Activated naive CD8-positive, alpha-beta T cell treated with anti-CD3 and anti-CD28 coated beads, Interleukin-2, amount 10 ng/mL, durations not matched to agents 7 days and 5 days (primary cell): ENCODE data around the gene IRX4. TPM values are rescaled to one million over a fixed set of nuclear protein-coding genes. Genes with fewer than 3 reads are reported as not detected.

Source experiments
- ATAC-seq: fragments of 150-1000 bp; cut with Tn5 transposase; one replicate; pipeline ENCODE4 v1.10.0; 2021; ENCODE audit warnings: low read depth, moderate library complexity
- POLR2A ChIA-PET: fragments of 350-600 bp; sonication (Branson Sonifier 250); formaldehyde crosslinking; loops from one replicate; lab custom pipeline; 2021; ENCODE audit warnings: antibody characterized with exemption; lab: Charles Lee
- DNase-seq: peaks from one replicate; pipeline ENCODE4 v3.0.0; 2021
- H3K27ac Mint-ChIP-seq: one replicate; pipeline ENCODE4 v1.8.0; 2022; ENCODE audit warnings: mild to moderate bottlenecking, mixed read lengths
- H3K27me3 Mint-ChIP-seq: one replicate; pipeline ENCODE4 v1.8.0; 2022; ENCODE audit warnings: mild to moderate bottlenecking, moderate library complexity, mixed read lengths
- H3K36me3 Mint-ChIP-seq: one replicate; pipeline ENCODE4 v1.8.0; 2021; ENCODE audit warnings: mild to moderate bottlenecking, mixed read lengths
- H3K4me1 Mint-ChIP-seq: one replicate; pipeline ENCODE4 v1.8.0; 2021; ENCODE audit warnings: mixed read lengths
- H3K4me3 Mint-ChIP-seq: one replicate; pipeline ENCODE4 v1.8.0; 2022; ENCODE audit warnings: mild to moderate bottlenecking, moderate library complexity, mixed read lengths
- H3K9me3 Mint-ChIP-seq: one replicate; pipeline ENCODE4 v1.8.0; 2021; ENCODE audit warnings: mixed read lengths
- total RNA-seq, 2 experiments: library from RNA; stranded (reverse); gene quantifications; one replicate each; pipeline ENCODE4 v1.2.3, GENCODE V29; 2021

IRX4 gene
- total RNA-seq, 2 experiments from 2014 or later: not detected

DNA sequence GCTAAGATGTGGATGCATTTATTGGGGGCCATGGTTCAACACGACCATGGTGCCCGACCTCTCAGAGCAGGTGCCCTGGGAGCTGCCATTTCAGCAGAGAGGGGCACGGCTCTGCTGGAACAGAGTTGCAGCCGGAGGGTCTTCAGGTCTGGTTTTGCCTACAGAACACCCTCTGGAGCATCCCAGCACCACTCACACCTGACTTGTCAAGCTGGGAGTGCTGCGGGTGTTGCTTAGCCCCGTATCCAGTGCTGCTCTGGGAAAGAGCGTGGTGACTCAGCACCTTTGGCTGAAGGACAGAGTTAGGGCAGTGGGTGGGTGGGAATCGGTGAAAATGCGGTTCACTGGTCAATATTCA is 36.5 kb upstream of the IRX4 start:
- POLR2A ChIA-PET: no interaction called here
- H3K4me3 Mint-ChIP-seq: no peak overlapping the region
- H3K27ac Mint-ChIP-seq: no peak overlapping the region
- H3K36me3 Mint-ChIP-seq: no peaks in the 10 kb centered on the region
- ATAC-seq: no peak
- H3K9me3 Mint-ChIP-seq: no peaks in the 10 kb centered on the region
- H3K4me1 Mint-ChIP-seq: no peaks in the 10 kb centered on the region
- peaks cover 2% of the 10 kb centered on the region for H3K27me3 Mint-ChIP-seq
- DNase-seq: no peak

- peaks cover 2% of the 10 kb centered on the region for H3K27me3 Mint-ChIP-seq
- no peak for DNase-seq
- H3K36me3 Mint-ChIP-seq: no peaks in the 10 kb centered on the region
- ATAC-seq: no peak
- H3K4me3 Mint-ChIP-seq: no peak overlapping the region
- H3K9me3 Mint-ChIP-seq: no peaks in the 10 kb centered on the region
- no peak overlapping the region for H3K27ac Mint-ChIP-seq
- no peaks in the 10 kb centered on the region for H3K4me1 Mint-ChIP-seq
- POLR2A ChIA-PET: no interaction called here
Measured at GRCh38 chr5:1918488-1919208, 35.9 kb upstream of the IRX4 start.

GRCh38 chr5:1917830-1918487 is 35.2 kb upstream of the IRX4 start:
- peaks cover 2% of the 10 kb centered on the region for H3K27me3 Mint-ChIP-seq
- POLR2A ChIA-PET: no interaction called here
- H3K27ac Mint-ChIP-seq: no peak overlapping the region

GRCh38 chr5:1916041-1917001 is 33.6 kb upstream of the IRX4 start:
- Mint-ChIP-seq H3K9me3 (no peaks in the 10 kb centered on the region), H3K4me1 (no peaks in the 10 kb centered on the region)
- POLR2A ChIA-PET: no interaction called here

More at GRCh38 chr5:1917830-1918487, 35.2 kb upstream of the IRX4 start:
- H3K36me3 Mint-ChIP-seq: no peaks in the 10 kb centered on the region
- DNase-seq (no peak), ATAC-seq (no peak)
- no peaks in the 10 kb centered on the region for H3K4me1 Mint-ChIP-seq
- H3K4me3 Mint-ChIP-seq: no peak overlapping the region
- H3K9me3 Mint-ChIP-seq: no peaks in the 10 kb centered on the region

GRCh38 chr5:1915316-1915715 is 32.6 kb upstream of the IRX4 start:
- H3K4me3 Mint-ChIP-seq: no peak overlapping the region
- H3K4me1 Mint-ChIP-seq: no peaks in the 10 kb centered on the region
- DNase-seq: no peak
- H3K27ac Mint-ChIP-seq: no peak overlapping the region
- H3K27me3 Mint-ChIP-seq: peaks cover 2% of the 10 kb centered on the region
- H3K36me3 Mint-ChIP-seq: no peaks in the 10 kb centered on the region
- POLR2A ChIA-PET: no interaction called here
- ATAC-seq: no peak
- no peaks in the 10 kb centered on the region for H3K9me3 Mint-ChIP-seq

More at GRCh38 chr5:1916041-1917001, 33.6 kb upstream of the IRX4 start:
- DNase-seq (no peak), ATAC-seq (no peak)
- Mint-ChIP-seq H3K4me3 (no peak overlapping the region), H3K36me3 (no peaks in the 10 kb centered on the region), H3K27me3 (peaks cover 2% of the 10 kb centered on the region), H3K27ac (no peak overlapping the region)

GRCh38 chr5:1914471-1914870 is 31.7 kb upstream of the IRX4 start:
- ATAC-seq: no peak
- POLR2A ChIA-PET: no interaction called here
- Mint-ChIP-seq H3K4me1 (no peaks in the 10 kb centered on the region), H3K9me3 (no peaks in the 10 kb centered on the region), H3K36me3 (no peaks in the 10 kb centered on the region), H3K4me3 (no peak overlapping the region), H3K27me3 (peaks cover 2% of the 10 kb centered on the region), H3K27ac (no peak overlapping the region)
- no peak for DNase-seq

- POLR2A ChIA-PET: no interaction called here
- no peak for DNase-seq
- ATAC-seq: no peak
- Mint-ChIP-seq H3K36me3 (no peaks in the 10 kb centered on the region), H3K27me3 (no peaks in the 10 kb centered on the region), H3K27ac (no peak overlapping the region), H3K4me3 (no peak overlapping the region), H3K4me1 (no peaks in the 10 kb centered on the region), H3K9me3 (no peaks in the 10 kb centered on the region)
Measured at GRCh38 chr5:1913578-1913977, 30.9 kb upstream of the IRX4 start.

GRCh38 chr5:1912951-1913565 is 30.3 kb upstream of the IRX4 start:
- DNase-seq (no peak), ATAC-seq (no peak)
- Mint-ChIP-seq H3K27me3 (no peaks in the 10 kb centered on the region), H3K27ac (no peak overlapping the region), H3K9me3 (no peaks in the 10 kb centered on the region), H3K36me3 (no peaks in the 10 kb centered on the region), H3K4me3 (no peak overlapping the region), H3K4me1 (no peaks in the 10 kb centered on the region)
- POLR2A ChIA-PET: no interaction called here

GRCh38 chr5:1911773-1912235 is 29.1 kb upstream of the IRX4 start:
- DNase-seq (no peak), ATAC-seq (no peak)
- no peaks in the 10 kb centered on the region for H3K36me3 Mint-ChIP-seq
- no peak overlapping the region for H3K4me3 Mint-ChIP-seq
- H3K27ac Mint-ChIP-seq: no peak overlapping the region
- H3K4me1 Mint-ChIP-seq: no peaks in the 10 kb centered on the region
- POLR2A ChIA-PET: no interaction called here
- no peaks in the 10 kb centered on the region for H3K27me3 Mint-ChIP-seq
- no peaks in the 10 kb centered on the region for H3K9me3 Mint-ChIP-seq

GRCh38 chr5:1910861-1911772 is 28.4 kb upstream of the IRX4 start:
- ATAC-seq (no peak), DNase-seq (no peak)
- no peak overlapping the region for H3K4me3 Mint-ChIP-seq
- H3K9me3 Mint-ChIP-seq: no peaks in the 10 kb centered on the region
- H3K27ac Mint-ChIP-seq: no peak overlapping the region
- H3K4me1 Mint-ChIP-seq: no peaks in the 10 kb centered on the region
- H3K36me3 Mint-ChIP-seq: no peaks in the 10 kb centered on the region
- peaks cover under 1% of the 10 kb centered on the region for H3K27me3 Mint-ChIP-seq
- POLR2A ChIA-PET: no interaction called here

- Mint-ChIP-seq H3K27me3 (peaks cover 3% of the 10 kb centered on the region), H3K4me3 (no peak overlapping the region), H3K27ac (no peak overlapping the region), H3K9me3 (no peaks in the 10 kb centered on the region), H3K4me1 (no peaks in the 10 kb centered on the region), H3K36me3 (no peaks in the 10 kb centered on the region)
- POLR2A ChIA-PET: no interaction called here
- DNase-seq (no peak), ATAC-seq (no peak)
Measured at GRCh38 chr5:1910081-1910760, 27.5 kb upstream of the IRX4 start.

DNA sequence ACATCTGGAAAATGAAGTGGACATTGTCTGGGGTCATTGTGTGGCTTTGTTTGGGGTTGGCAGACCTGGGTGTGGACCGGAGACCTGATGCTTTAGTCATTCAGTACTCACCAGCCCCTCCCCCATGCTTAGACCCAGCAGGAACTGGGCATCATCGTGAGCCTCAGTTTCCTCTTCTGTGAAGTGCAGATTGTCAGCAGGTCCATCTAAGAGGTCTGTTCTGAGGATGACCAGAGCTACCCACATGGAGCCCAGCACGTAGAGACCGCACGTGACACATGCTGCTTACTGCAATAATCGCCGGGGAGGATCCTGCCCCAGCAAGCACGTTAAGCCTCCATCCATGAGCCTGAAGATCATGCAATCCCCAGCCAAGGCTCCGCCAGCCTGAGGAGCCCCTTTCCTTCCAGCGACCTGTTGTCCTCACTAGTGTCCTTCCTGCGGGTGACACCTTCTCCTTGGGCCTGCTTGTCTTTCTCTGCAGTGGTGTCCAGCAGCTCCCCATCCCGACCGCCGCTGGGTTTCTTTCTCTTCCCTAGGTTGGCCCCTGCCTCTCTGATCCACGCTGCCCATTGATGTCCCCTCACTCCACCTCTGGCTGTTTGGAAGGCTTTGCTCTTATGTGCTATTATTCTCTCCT is 26.7 kb upstream of the IRX4 start:
- POLR2A ChIA-PET: no interaction called here
- Mint-ChIP-seq H3K27ac (no peak overlapping the region), H3K4me1 (no peaks in the 10 kb centered on the region), H3K4me3 (no peak overlapping the region), H3K36me3 (no peaks in the 10 kb centered on the region), H3K27me3 (peaks cover 3% of the 10 kb centered on the region), H3K9me3 (no peaks in the 10 kb centered on the region)
- DNase-seq (no peak), ATAC-seq (no peak)
